HG03025 (cell line): ENCODE measurements around the gene HLA-DMA.
"Not testable (repeated sequence)": the region's sequence is repeated elsewhere in the genome, so short reads cannot be mapped to it uniquely, and the experiment has no call there.

Source experiments
- ATAC-seq: cut with Tn5 transposase; IDR thresholded peaks from one replicate; pipeline ENCODE4 v1.9.1; 2021; ENCODE audit warnings: mild to moderate bottlenecking, moderate library complexity; ENCODE audit not compliant: unreplicated experiment, low FRiP score

HLA-DMA gene

GRCh38 chr6:32956176-32956575 lies 3.3 kb upstream of the HLA-DMA start:
- ATAC-seq: no peak

GRCh38 chr6:32954986-32955802 lies 2.3 kb upstream of the HLA-DMA start:
- ATAC-seq: no peak

DNA sequence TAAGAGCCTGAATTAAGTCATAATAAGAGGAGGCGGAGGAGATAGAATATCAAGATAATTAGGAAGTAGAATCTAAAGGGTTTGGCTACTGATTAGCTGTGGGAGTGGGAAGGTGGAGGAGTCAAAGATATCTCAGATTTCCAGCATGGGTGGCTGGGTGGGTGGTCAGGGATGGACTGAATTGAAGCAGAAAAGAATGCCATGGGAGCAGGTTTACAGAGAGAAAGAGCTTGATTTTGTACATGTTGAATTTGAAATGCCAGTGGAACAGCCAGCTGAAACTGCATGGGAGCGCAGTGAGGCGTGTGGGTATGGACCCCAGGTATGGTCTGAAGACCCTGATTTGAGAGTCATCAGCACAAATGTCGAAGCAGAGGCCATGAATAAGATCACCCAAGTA lies 1.4 kb upstream of the HLA-DMA start:
- no peak for ATAC-seq

DNA sequence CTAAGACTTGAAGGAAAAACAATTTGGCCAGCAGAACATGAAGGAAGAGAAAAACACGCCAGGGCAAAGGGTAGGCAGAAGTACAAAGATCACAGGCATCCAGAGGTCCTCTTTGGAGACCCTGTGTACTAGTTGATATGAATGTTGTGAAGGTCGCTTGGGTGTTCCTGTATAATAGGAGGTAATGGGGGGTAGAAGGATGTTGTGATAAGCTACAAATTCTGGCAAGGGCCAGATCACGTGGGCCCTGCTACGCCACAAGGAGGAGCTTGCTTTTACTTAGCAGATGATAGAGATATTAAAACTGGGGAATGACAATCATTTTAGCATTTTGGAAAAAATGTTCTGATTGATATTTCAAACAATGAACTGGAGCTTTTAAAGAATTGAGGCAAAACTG lies 878 bp upstream of the HLA-DMA start:
- no peak for ATAC-seq

- ATAC-seq: no peak
Observed at GRCh38 chr6:32950449-32950848, 2.4 kb downstream of the HLA-DMA start.

- no peak for ATAC-seq
Observed at GRCh38 chr6:32950010-32950409, 2.9 kb downstream of the HLA-DMA start.

GRCh38 chr6:32949113-32949512 lies 3.8 kb downstream of the HLA-DMA start:
- ATAC-seq: no peak

DNA sequence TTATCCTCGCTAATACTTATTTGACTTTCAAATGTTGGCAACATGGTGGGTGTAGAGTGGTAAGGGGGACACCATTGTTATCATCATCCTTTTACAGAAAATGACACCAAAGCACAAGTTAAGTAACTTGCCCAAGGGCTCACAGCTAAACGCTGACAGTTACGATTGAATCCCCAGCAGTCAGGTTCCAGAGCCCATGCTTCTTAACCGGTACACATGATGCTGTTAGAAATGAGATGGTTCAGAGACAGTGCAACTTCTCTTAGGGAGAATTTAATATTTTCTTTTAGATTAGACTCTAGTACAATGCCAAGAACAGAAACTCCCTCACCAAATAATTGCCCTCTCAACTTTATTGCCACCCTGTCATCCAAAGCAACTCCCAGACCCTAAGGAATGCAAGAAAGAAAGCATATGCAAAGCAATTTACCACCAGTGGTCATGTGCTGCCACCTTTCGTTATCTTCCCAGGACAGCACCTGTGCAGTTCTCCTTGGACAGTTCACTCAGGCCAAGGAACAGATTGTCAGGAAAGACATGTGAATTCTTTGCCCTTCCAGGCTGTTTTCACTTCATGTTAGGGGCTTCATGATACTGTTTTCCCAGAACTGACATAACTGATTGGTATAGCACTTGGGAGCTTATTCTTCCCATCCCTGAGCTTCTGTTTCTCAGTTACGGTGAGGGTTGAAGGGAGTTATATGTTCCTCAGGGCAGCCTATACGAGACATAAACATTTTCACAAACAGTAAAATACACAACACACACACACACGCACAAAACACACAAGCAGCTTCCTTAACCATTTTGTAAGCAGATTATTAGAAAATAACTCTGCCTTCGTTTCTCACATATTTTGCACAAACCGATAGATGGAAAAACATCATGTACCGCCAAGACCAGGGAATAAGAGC lies 5.1 kb downstream of the HLA-DMA start:
- no peak for ATAC-seq

- ATAC-seq: no peak
Observed at GRCh38 chr6:32946893-32947292, 6.0 kb downstream of the HLA-DMA start.

DNA sequence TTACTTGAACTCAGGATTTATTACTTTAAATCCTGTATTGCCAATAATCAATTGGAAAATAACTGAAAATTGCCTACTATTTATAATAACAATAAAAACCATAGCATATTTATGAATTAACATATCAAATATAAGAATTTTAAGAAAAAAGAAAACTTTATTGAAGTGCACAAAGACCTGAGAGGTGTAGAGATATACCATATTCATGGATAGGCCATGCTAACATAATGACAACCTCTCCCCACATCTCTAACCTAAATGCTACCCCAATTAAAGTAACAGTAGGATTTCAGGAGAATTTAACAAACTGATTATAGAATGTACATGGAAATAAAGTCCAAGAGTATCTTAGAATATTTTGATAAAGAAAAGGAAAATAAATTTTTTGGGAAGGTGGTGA lies 6.9 kb downstream of the HLA-DMA start:
- ATAC-seq: no peak

DNA sequence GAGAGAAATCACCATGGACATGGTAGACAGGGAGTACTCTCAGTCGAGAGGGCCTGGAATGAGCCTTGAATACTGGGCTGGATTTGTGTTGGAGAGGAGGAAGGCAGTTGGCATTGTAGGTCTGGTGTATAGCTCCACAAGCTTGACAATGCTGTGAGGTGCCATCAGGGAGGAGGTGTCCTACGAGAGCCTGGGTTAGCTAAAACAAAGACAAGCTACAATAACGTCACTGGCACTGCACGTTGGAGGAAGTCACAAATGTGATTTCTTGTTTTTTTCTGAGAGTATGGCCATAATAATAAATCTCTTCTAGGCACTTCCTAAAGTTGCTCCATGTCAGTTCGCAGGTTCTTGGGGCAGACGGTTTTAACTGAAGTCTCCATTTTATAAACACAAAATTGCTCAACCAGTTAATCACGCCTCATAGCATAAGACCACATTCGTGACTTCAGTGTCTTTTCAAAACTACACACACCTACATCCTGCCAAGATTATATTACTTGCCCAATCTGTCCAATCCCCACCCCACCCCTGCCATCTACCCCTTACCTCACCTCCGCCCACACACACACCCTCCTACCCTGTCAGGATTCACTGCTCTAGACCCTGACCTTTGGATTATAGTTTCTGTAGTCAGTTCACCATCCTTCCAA lies 7.7 kb downstream of the HLA-DMA start:
- no peak for ATAC-seq

DNA sequence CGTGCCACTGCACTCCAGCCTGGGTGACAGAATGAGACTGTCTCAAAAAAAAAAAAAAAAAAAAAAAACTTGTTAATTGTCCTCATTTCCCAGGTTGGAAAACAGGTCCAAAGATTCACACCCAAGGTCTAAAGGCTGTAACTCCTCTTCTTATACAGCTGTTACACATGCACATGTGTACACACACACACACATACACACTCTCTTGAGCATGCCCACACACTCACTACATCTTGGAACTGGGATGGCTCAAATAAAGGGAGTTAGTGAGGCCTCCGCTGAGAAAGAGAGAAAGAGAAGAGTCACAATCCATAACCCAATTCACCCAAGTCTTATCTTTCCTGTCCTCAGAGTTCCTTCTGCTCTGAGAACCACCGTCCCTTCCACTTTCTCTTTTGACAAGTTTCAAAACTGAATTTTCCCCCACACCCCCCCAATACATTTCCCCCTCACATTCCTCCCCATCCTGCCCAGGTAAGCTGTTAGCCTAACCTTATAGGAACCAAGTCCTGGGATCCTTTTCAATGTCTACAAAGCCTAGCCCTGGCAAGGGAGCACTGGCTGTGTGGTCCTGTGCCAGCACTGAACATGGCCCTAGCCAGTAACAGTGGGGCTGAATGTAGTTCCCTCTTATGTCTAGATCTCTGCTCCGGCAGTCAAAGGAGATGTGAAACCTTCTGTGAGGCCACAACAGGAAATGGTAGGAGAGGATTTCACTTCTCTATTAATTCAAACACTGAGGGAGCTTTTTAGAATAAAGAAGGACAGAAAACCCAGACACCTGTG lies 8.8 kb downstream of the HLA-DMA start:
- ATAC-seq: no peak

GRCh38 chr6:32942555-32943123 lies 10.3 kb downstream of the HLA-DMA start:
- not testable (repeated sequence) for ATAC-seq

- ATAC-seq: peak; percentile 31
Observed at GRCh38 chr6:32941214-32941768, 11.6 kb downstream of the HLA-DMA start.

- peak; percentile 50 for ATAC-seq
Observed at GRCh38 chr6:32940656-32941213, 12.2 kb downstream of the HLA-DMA start, which contains the start of gene HLA-DMB. HLA-DMB (minus strand) TSS chr6:32941028; CDS start chr6:32940807, 221 bp downstream.

- no peak for ATAC-seq
Observed at GRCh38 chr6:32938494-32938893, 14.4 kb downstream of the HLA-DMA start.

DNA sequence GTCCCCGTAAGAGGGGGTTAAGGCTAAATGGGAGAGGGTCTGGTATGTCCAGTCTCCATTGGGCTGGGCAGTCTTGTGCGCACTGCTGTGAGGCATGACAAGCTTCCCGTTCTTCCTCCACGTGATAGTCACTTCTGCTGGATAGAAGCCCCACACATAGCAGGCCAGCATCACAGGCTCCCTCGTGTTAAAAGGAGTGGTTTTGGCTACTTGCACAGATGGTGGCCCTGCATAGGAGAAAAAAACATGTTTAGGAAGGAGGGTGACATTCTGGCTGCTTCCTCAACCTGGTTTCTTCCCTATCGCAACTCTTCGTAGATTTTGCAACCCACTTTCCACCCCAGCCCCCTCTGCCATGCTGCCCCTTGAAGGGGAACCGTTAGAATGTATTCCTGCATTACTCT lies 15.7 kb downstream of the HLA-DMA start:
- no peak for ATAC-seq

DNA sequence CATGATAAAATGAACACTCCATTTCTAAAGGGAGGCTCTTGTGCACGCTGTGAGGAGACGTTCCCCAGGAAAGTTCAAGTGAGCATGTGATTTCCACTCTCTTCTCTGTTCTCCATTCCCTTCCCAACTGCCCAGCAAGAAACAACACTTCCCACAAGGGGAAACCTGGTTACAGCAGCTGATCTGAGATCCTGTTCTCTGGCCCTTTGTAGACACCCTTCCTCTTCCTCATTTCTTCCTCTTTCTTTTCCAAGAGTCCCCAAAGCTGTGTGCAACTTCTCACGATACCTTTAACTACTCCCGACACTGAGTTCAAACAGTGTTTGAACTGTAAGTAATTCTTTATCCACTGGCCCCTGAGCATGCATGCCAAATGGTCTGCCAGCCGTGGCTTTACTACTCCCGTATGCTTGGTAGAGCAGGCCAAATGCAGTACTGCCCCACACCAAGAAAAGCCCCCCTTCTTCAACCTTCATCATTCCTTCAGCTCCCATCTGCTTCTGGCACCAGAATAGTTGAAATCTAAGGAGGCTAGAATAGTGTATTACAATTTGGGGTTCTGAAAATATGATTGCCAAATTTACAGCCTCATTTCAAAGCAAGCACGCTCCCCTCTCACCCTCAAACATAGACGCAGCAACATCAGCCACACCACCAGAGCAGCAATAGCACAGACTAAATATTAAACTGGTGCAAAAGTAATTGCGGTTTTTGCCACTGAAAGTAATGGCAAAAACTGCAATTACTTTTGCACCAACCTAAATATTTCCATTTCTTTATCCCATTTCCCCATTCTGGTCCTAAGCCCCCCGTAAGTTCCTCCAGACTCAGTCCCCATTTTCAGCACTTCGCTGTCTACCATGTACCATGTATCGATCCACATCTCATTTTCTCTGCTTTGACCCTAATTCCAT lies 16.4 kb downstream of the HLA-DMA start:
- no peak for ATAC-seq
